GM12878 (cell line): ENCODE data around the gene OTULINL.

ENCODE experiments used
- CBFB ChIP-seq: IDR thresholded peaks from 2 replicates; pipeline ENCODE4 v1.6.1; 2016; ENCODE audit warnings: antibody characterized with exemption, low read depth
- CBX3 ChIP-seq: fragments of 200-600 bp; sonication (generic); IDR thresholded peaks from 2 replicates; pipeline ENCODE4 v1.6.1; 2016; ENCODE audit warnings: low read depth, borderline replicate concordance
- MXI1 ChIP-seq: fragments of 150-350 bp; IDR thresholded peaks from 2 replicates; pipeline ENCODE4 v1.6.1; 2011; ENCODE audit warnings: low read depth, mild to moderate bottlenecking, inconsistent platforms, low read length, improper control_type of control experiment
- NFXL1 ChIP-seq: fragments of 450-650 bp; IDR thresholded peaks from 2 replicates; pipeline ENCODE4 v1.6.1; 2017; ENCODE audit warnings: antibody characterized with exemption, mild to moderate bottlenecking, borderline replicate concordance
- PAX5 ChIP-seq: IDR thresholded peaks from 2 replicates; pipeline ENCODE4 v1.6.1; 2011; ENCODE audit warnings: low read depth, low read length, borderline replicate concordance
- POLR2A ChIP-seq: IDR thresholded peaks from 2 replicates; pipeline ENCODE4 v1.6.1; 2011; ENCODE audit warnings: low read depth, mild to moderate bottlenecking, low read length
- SMC3 ChIP-seq: IDR thresholded peaks from 2 replicates; pipeline ENCODE4 v1.6.1; 2011; ENCODE audit warnings: low read length, improper control_type of control experiment, borderline replicate concordance
- SP1 ChIP-seq: IDR thresholded peaks from one replicate; pipeline ENCODE4 v1.6.1; 2011; ENCODE audit warnings: low read depth, low read length
- TARDBP ChIP-seq: IDR thresholded peaks from 2 replicates; pipeline ENCODE4 v1.6.1; 2016; ENCODE audit warnings: borderline replicate concordance
- TF ChIP-seq, protein P1 (sequence below), 3 experiments: IDR thresholded peaks in 2 of 3; conservative IDR thresholded peaks in 1 of 3; 2 replicates each; pipeline ENCODE4 v1.5.1; 2011; ENCODE audit warnings: low read depth in 3 of 3, low read length in 3 of 3, mild to moderate bottlenecking in 3 of 3, control low read depth in 2 of 3, moderate library complexity in 2 of 3, inconsistent platforms in 1 of 3, mixed read lengths in 1 of 3; ENCODE audit not compliant: control insufficient read depth in 2 of 3, insufficient read depth in 1 of 3; ENCODE audit errors: extremely low read depth in 1 of 3
- TF ChIP-seq, protein P2 (sequence below): IDR thresholded peaks from 2 replicates; pipeline ENCODE4 v1.6.1; 2012; ENCODE audit warnings: mild to moderate bottlenecking, low read depth, low read length

DNA sequence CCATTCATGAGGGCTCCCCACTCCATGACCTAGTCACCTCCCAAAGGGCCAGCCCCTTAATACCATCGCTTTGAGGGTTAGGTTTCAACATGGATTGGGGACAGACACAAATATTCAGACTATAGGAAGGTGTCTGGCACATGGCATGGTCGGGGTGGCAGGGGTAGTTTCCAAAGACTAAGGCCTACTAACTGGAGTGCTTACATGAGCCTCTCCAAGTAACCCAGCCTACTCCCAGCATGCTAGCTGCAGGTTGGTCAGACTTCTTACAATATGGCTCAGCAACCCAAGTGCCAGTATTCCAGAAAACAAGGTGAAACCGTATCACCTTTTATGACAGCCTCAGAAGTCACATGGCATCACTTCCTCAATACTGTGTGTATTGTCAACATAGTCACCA is 19.9 kb upstream of the OTULINL start:
- TF ChIP-seq, protein P1, sequence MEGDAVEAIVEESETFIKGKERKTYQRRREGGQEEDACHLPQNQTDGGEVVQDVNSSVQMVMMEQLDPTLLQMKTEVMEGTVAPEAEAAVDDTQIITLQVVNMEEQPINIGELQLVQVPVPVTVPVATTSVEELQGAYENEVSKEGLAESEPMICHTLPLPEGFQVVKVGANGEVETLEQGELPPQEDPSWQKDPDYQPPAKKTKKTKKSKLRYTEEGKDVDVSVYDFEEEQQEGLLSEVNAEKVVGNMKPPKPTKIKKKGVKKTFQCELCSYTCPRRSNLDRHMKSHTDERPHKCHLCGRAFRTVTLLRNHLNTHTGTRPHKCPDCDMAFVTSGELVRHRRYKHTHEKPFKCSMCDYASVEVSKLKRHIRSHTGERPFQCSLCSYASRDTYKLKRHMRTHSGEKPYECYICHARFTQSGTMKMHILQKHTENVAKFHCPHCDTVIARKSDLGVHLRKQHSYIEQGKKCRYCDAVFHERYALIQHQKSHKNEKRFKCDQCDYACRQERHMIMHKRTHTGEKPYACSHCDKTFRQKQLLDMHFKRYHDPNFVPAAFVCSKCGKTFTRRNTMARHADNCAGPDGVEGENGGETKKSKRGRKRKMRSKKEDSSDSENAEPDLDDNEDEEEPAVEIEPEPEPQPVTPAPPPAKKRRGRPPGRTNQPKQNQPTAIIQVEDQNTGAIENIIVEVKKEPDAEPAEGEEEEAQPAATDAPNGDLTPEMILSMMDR (IDR thresholded peaks at IDR 0.05 in 2 of 3, conservative IDR thresholded peaks at IDR 0.05 in 1 of 3; ENCODE audit: control insufficient read depth in 2 of 3, extremely low read depth in 1 of 3, insufficient read depth in 1 of 3, low read depth in 3 of 3, low read length in 3 of 3) = no peak
- no peak for TF ChIP-seq CBFB
- TF ChIP-seq PAX5 = no peak
- TF ChIP-seq MXI1 = no peak
- TF ChIP-seq POLR2A = no peak
- TF ChIP-seq SMC3 = no peak
- TF ChIP-seq NFXL1 = no peak
- TF ChIP-seq TARDBP = no peak
- TF ChIP-seq CBX3 = no peak
- TF ChIP-seq, protein P2, sequence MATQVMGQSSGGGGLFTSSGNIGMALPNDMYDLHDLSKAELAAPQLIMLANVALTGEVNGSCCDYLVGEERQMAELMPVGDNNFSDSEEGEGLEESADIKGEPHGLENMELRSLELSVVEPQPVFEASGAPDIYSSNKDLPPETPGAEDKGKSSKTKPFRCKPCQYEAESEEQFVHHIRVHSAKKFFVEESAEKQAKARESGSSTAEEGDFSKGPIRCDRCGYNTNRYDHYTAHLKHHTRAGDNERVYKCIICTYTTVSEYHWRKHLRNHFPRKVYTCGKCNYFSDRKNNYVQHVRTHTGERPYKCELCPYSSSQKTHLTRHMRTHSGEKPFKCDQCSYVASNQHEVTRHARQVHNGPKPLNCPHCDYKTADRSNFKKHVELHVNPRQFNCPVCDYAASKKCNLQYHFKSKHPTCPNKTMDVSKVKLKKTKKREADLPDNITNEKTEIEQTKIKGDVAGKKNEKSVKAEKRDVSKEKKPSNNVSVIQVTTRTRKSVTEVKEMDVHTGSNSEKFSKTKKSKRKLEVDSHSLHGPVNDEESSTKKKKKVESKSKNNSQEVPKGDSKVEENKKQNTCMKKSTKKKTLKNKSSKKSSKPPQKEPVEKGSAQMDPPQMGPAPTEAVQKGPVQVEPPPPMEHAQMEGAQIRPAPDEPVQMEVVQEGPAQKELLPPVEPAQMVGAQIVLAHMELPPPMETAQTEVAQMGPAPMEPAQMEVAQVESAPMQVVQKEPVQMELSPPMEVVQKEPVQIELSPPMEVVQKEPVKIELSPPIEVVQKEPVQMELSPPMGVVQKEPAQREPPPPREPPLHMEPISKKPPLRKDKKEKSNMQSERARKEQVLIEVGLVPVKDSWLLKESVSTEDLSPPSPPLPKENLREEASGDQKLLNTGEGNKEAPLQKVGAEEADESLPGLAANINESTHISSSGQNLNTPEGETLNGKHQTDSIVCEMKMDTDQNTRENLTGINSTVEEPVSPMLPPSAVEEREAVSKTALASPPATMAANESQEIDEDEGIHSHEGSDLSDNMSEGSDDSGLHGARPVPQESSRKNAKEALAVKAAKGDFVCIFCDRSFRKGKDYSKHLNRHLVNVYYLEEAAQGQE = no peak
- TF ChIP-seq SP1 = no peak
